Lung microvascular endothelial cell (primary cell): ENCODE data around the gene CYBA. TPM values are rescaled to one million over a fixed set of nuclear protein-coding genes. Genes with fewer than 3 reads are reported as not detected.
"Not testable (repeated sequence)": the region's sequence is repeated elsewhere in the genome, so short reads cannot be mapped to it uniquely, and the experiment has no call there.

Source experiments
- DNase-seq, 2 donors: peaks; one replicate each; pipeline versions ENCODE4 v3.0.0 to v3.0.0-alpha.2; 2010; ENCODE audit warnings: low read depth in 2 of 2
- total RNA-seq: library from RNA; depleted of rRNA; stranded (reverse); fragments of >200 nt; gene quantifications from 2 replicates; pipeline ENCODE4 v1.2.1, GENCODE V29; 2014

The CYBA gene
- total RNA-seq, 1 donor from 2014 or later, result 458 TPM

DNA sequence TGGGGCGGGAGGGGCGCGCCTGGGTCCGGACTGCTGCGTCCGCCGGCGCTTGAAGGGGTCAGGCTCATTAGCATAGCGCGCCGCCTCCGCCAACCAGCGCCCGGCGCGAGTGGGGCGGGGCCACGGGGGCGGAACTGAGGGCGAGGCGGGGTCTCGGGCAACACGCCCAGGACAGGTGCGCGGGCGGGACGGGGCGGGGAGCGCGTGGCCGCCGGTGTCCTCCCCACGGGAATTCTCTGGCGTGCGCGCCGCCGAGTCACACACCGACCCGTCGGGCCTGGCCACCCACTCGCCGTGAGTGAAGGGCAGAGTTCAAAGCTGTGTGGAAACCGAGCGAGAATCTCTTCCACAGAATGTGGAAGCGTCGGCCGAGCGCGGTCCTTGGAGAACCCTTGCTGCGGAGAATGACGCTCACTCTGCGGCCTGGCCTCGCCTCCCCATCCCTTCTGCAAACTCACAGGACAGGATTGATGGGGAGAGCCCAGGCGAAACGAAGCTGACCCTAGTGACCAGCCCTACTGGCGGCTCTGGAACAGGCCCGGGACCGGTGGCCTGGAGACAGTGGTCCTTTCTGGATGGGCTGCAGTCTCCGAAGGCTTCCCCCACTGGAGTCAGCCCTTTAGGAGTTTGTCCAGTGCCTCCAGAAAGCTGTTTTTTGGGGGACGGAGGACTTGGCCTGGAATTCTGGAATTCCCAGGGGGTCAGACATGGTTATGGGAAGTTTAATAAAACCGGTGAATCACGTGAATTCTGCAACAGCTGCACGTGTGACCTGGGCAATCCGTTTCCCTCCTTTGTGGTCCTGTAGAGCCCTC is 35.8 kb upstream of the CYBA start, which contains the start of gene SNAI3:
TSS of gene SNAI3 (minus strand) at position 69 of the 815 bp plus-strand sequence. CDS start 101 bp downstream, outside the sequence.
- DNase-seq, result peak; percentile 45 to 69

GRCh38 chr16:88686062-88686438 is 35.2 kb upstream of the CYBA start:
- DNase-seq, result no peak

- peak; percentile 29 to 52 for DNase-seq
Observed at GRCh38 chr16:88685156-88686061, 34.6 kb upstream of the CYBA start.

- DNase-seq, result no peak
Observed at GRCh38 chr16:88684569-88685155, 33.8 kb upstream of the CYBA start.

DNA sequence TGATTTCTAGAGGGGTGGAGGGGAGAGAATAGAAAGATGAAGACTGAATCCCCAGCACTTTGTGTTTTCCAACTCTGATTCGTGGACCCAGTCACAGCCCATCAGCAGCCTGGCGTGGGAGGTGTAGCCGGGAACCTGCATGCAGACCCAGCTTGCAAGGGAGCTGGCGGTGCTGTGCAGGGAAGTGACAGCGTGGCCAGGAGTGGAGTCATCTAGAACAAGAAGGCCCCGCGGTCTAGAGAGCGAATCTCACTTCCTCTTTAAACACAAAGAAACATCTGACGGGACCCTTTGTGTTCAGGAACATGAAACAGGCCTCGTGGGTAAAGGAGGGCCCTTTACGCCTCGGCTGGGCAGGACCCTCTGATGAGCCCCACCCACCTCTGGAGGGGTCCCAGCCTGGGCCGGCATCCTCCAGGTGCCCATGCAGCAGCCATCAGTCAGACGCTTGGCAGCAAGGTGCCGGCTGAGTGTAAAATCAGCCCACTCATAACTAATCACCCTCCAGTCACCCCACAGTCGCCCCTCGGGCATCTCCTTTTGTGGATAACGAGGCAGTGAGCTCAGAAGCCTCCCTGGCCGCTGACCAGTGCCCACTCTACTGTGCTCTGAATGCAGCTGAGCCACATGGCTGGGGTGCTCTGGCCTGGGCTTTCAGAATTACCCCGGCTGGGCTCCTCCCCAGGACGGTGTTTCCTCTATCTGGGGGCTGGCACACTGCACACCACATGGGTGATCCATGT is 31.0 kb upstream of the CYBA start:
- DNase-seq, result peak in 1 of 2 donors; percentile 33

GRCh38 chr16:88681084-88681680 is 30.3 kb upstream of the CYBA start:
- peak in 1 of 2 donors; percentile 43 for DNase-seq

DNA sequence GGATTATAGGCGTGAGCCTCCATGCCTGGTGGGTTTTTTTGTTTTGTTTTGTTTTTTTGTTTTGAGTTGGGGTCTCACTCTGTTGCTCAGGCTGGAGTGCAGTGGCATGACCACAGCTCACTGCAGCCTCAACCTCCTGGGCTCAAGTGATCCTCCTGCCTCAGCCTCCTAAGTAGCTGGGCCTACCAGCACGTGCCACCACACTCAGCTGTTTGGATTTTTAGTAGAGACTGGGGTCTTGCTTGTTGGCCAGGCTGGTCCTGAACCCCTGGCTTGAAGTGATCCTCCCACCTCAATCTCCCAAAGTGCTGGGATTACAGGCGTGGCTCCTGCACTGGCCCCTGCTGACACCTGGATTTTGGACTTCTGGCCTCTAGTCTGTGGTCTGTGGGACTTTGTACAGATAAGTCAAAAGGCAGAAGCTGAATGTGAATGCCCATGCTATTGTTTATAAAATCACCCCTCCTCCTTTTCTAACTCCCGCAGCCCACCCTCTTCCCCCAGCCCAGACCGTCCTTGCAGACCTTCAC is 29.8 kb upstream of the CYBA start:
- DNase-seq, result no peak

DNA sequence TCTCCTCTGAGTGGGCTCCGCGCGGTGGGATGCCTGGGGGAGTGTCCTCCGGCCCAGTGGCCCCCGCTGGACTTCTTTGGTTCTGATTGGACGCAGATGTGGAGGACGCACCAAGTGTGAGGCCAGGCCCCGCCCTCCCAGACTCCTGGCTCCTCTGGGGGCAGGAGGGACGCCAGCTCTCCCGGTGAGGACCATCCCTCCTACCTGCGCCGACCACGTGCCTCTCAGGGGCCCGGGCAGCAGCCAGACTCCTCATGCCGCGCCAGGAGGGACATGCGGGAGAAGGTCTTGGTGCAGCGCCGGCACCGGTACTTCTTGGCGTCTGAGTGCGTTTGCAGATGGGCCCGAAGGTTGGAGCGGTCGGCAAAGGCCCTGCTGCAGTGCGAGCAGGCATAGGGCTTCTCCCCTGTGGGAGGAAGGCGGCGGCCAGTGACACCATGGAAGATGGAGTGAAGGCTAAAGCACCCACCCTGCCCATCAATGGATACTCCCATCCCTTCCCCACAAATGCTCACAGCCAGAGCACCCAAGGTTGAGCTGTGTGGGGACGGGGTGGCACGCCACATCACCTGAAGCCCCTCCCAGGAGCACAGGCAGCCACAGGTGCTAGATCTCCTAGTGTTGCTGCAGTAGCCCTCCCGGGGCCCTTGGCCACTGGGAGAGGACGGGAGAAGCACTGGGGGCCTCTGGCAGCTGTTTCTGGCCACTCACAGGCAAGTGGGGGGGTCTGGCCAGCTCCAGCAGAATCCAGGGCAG is 27.5 kb upstream of the CYBA start:
- DNase-seq, result no peak

GRCh38 chr16:88677721-88678120 is 26.9 kb upstream of the CYBA start:
- DNase-seq, result no peak

DNA sequence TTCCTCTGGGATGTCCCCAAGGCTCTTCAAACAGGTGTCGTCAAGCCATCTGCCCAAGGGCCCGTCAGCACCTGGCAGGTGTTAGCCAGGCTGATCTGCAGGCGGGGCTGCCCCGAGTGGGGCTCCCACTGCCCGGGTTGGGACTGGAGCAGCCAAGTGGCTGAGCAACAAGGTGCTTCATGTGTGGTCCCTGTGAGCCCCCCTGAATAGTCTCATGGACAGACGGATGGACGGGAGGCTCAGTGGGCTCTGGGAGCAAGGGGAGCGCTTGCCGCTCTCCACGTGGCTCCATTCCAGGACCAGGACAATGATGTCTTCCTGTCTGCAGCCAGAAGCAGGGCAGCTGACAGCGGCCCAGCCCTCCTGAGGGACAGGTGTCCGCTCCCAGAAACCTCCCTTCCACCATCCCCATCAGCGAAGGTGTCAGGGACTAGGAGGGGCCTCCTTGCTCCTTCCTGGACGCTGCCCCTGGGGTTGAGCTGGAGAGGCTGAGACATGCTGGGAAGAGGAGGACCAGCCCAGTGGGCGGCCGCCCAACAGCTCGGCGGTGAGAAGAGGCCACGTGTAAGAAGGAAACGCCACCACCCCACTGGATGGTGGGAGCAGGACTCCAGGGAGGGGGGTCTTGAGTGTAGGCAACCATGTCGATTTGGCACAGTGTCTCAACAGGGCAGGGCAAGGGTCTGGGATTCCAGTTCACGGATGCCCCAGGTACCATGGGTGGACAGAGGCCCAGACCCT is 25.8 kb upstream of the CYBA start:
- DNase-seq, result no peak

- DNase-seq, result no peak
Observed at GRCh38 chr16:88673716-88674379, 23.0 kb upstream of the CYBA start.

DNA sequence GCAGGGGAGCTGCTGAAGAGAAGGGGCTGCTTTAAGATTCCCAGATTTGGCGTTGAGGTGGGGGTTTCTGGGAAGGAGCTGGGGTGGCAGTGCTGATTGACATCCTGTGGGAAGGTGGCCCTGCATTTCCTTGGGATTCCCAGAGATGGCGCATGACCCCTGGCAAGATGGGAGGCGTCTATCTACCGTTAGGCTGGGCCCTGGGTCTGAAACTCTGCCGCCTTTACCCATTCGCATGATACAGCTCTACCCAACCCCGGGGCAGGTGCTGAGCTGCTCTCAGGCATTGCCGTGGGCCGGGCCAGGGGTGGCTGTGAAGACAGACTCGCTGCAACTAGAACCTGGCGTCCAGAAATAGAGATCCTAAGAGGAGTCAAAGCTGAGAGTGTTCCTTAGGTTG is 21.9 kb upstream of the CYBA start:
- DNase-seq, result no peak

DNA sequence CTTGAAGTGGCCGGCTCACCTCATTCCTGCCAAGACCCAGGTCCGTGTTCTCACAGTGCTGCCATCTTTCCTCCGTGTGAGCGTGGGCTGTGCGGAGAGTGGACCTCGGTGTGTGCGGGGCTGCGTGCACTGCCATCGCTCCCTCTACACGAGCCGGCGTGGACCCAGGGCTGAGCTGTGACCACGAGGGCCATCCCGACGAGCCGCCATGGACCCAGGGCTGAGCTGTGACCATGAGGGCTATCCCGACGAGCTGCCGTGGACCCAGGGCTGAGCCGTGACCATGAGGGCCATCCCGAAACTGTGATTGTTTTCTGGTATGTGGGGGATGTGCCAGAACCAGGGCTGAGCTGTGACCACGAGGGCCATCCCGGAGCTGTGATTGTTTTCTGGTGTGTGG is 21.0 kb upstream of the CYBA start:
- no peak for DNase-seq

- DNase-seq, result peak in 1 of 2 donors; percentile 36
Observed at GRCh38 chr16:88669980-88670379, 19.1 kb upstream of the CYBA start.

DNA sequence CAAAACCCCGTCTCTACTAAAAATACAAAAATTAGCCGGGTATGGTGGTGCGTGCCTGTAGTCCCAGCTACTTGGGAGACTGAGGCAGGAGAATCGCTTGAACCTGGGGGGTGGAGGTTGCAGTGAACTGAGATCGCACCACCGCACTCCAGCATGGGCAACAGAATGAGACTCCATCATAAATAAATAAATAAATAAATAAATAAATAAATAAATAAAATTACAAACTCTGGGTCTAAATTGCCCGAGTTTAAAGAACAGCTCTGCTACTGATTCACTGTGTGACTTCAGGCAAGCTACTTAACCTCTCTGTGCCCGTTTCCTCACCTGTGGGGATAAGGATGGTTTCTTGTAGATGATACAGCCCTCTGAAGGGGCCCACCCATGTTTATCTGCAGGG is 18.6 kb upstream of the CYBA start:
- not testable (repeated sequence) for DNase-seq

- DNase-seq, result peak in 1 of 2 donors; percentile 42
Observed at GRCh38 chr16:88667461-88667860, 16.6 kb upstream of the CYBA start.

GRCh38 chr16:88665570-88665969 is 14.7 kb upstream of the CYBA start:
- DNase-seq, result no peak

GRCh38 chr16:88665148-88665547 is 14.3 kb upstream of the CYBA start:
- DNase-seq, result peak; percentile 71 to 92
